Hindlimb muscle (tissue), 1 donor: ENCODE measurements around the gene SLC25A40. TPM values are rescaled to one million over a fixed set of nuclear protein-coding genes. Genes with fewer than 3 reads are reported as not detected.
"Not testable (repeated sequence)": the region's sequence is repeated elsewhere in the genome, so short reads cannot be mapped to it uniquely, and the experiment has no call there.

Experiments used
- DNase-seq: peaks from one replicate; pipeline ENCODE4 v3.0.0-alpha.2; 2013
- polyA plus RNA-seq: library from polyadenylated mRNA; unstranded; fragments of 120-200 nt; gene quantifications from one replicate; pipeline ENCODE4 v1.2.1, GENCODE V29; 2013; ENCODE audit not compliant: insufficient read length

SLC25A40 gene
- polyA plus RNA-seq, result 12.7 TPM

- DNase-seq, result peak; percentile 96
Observed at GRCh38 chr7:87876040-87876868, at the start of gene SLC25A40, which contains the start of gene DBF4. TSS of gene SLC25A40 (minus strand) at chr7:87876360. CDS start at chr7:87858727, 17,633 bp downstream. TSS of gene DBF4 (plus strand) at chr7:87876493. CDS start at chr7:87876733, 240 bp downstream.

- DNase-seq, result not testable (repeated sequence)
Observed at GRCh38 chr7:87922759-87923395, 46.7 kb upstream of the SLC25A40 start.

GRCh38 chr7:87920578-87920977 is 44.4 kb upstream of the SLC25A40 start:
- DNase-seq, result no peak

- no peak for DNase-seq
Observed at GRCh38 chr7:87919875-87920274, 43.7 kb upstream of the SLC25A40 start.

DNA sequence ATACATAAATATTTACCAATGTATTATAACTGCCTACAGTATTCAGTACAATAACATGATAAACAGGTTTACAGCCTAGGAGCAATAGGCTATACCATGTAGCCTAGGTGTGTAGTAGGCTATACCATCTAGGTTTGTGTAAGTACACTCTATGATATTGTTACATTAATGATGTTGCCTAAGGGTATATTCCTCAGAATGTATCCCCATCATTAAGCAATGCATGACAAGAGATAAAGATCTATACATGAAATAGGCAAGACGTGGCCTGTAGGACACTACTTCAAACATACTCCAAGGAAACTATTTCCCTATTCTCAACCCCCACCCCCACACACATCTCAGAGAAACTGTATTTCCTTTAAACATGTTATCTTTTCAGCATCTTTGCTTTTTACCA is 42.6 kb upstream of the SLC25A40 start:
- no peak for DNase-seq

- DNase-seq, result no peak
Observed at GRCh38 chr7:87912121-87912520, 36.0 kb upstream of the SLC25A40 start.

DNA sequence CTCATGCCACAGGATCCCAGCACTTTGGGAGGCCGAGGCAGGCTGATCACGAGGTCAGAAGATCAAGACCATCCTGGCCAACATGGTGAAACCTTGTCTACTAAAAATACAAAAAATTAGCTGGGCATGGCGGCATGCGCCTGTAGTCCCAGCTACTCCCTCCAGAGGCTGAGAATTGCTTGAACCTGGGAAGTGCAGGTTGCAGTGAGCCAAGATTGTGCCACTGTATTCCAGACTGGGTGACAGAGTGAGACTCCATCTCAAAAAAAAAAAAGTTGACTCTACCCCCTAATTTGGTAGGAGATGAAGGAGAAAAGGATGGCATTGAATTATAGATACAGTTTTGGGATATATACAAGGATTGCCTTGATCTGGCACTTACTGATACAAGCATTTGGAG is 32.7 kb upstream of the SLC25A40 start:
- DNase-seq, result not testable (repeated sequence)

DNA sequence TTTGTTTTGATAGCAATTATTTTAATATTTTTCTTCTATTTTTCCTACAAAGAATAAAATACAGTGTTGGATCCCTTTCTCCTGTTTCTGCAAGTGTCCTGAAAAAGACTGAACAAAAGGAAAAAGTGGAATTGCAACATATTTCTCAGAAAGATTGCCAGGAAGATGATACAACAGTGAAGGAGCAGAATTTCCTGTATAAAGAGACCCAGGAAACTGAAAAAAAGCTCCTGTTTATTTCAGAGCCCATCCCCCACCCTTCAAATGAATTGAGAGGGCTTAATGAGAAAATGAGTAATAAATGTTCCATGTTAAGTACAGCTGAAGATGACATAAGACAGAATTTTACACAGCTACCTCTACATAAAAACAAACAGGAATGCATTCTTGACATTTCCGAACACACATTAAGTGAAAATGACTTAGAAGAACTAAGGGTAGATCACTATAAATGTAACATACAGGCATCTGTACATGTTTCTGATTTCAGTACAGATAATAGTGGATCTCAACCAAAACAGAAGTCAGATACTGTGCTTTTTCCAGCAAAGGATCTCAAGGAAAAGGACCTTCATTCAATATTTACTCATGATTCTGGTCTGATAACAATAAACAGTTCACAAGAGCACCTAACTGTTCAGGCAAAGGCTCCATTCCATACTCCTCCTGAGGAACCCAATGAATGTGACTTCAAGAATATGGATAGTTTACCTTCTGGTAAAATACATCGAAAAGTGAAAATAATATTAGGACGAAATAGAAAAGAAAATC is 31.2 kb upstream of the SLC25A40 start:
- DNase-seq, result not testable (repeated sequence)

- no peak for DNase-seq
Observed at GRCh38 chr7:87899255-87899654, 23.1 kb upstream of the SLC25A40 start.

GRCh38 chr7:87895363-87895762 is 19.2 kb upstream of the SLC25A40 start:
- DNase-seq, result no peak

GRCh38 chr7:87886875-87887274 is 10.7 kb upstream of the SLC25A40 start:
- no peak for DNase-seq

DNA sequence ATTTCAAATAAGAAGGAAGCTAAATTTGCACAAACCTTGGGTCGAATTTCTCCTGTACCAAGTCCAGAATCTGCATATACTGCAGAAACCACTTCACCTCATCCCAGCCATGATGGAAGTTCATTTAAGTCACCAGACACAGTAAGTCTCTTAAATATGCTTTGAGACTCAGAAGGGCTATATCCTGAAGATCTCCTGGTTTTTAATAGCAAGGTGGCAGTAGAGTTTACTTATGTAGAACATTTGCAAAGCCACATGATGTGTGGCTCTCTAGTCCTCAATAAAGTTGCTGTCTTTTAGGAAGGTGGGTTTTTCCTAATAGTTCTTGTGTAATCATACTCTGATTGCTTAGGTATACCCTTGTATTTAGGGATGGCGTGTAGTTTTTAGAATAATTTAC is 8.9 kb upstream of the SLC25A40 start:
- no peak for DNase-seq

GRCh38 chr7:87882151-87882937 is 6.2 kb upstream of the SLC25A40 start:
- DNase-seq, result peak; percentile 65

- DNase-seq, result no peak
Observed at GRCh38 chr7:87878208-87878735, 2.1 kb upstream of the SLC25A40 start.

DNA sequence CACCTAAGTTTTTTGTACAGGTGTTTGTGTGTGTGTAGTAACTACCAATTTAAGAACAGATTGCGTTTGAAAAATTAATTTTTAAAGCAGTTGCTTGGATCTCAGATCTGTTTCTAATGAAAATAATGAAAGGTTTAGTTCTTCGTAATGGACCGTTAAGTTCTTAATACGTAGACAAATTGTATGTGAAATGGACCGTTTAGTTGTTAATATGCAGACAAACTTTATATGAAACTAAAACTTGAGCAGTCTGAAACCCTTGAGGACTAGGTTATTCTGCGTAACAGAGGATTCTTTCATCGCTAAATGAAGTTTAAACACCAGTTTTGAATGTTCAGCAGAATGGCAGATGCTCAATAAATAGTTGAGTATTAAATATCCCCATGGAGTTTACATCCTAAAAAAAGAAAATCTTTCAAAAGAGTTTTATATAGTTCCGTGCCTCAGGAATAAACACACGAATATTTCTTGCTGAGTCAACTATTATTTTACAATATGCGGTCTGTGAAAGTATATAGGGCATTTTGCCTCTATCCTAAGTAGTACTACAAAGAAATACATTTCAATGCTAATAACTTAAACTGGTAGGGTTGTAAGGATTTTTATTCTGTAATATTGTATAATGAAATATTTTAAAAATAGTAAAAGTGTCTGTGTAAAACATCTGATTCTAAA is 1.3 kb upstream of the SLC25A40 start:
- peak; percentile 6 for DNase-seq

DNA sequence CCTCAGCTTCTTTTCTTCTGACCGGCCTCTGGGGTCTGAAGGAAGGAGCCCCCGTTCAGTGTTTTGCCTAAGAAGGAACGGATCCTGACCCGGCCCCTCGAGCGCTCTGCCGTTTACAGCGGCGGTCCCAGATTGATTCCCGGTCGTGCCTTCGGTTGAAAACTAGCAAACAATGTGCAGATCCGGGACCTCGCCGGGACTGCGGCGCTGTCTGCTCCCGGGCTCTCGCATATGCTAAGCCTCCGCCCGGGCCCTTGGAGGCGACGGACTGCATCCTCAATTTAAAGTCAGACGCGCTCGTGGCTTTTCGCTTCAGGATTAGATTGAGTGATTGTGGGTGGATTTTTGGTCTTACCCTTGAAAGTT is 692 bp upstream of the SLC25A40 start:
- peak; percentile 64 for DNase-seq

DNA sequence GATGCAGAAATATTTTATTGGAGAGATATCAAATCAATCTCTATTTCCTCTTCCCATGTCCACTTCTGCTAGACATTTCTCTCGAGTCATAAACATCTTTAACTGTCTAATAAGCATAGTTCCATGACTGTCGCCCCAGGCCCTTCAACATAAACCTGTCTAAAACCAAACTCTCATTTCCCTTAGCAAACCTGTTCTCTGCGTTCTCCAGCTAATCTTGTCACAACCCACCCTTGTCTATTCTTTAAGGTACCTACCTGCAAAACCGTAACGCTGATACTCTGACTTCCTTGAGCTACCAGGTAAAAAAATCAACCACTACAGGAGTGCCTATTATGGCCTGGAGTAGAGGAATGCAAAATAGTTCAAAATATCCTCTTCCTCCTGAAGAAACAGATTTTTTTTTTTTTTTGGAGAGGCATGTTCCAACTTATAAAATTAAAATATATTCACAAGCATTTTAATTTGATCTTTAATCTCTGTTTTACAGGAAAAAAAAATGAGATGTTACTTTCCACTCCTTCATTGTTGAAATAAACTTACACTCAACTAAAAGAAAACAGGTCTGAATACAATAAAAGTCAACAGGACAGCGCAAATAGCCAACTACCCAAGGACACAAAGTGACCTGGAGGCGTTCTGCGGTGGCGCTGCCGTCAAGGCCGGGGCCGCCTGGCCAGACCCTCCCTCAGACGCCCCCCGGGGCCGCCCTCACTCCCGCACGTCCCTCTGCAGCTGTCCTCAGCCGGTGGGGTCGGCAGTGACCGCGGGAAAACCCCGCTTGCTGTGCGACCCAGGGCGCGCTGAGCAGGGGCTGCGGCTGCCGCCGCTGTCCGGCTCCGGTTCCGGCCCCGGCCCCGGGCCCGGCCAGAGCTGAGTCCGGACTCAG is 765 bp downstream of the SLC25A40 start:
- DNase-seq, result peak; percentile 6

- DNase-seq, result no peak
Observed at GRCh38 chr7:87874066-87874465, 2.1 kb downstream of the SLC25A40 start.

- not testable (repeated sequence) for DNase-seq
Observed at GRCh38 chr7:87873328-87873727, 2.8 kb downstream of the SLC25A40 start.

GRCh38 chr7:87872346-87872745 is 3.8 kb downstream of the SLC25A40 start:
- no peak for DNase-seq
